ENCODE data around the gene BAIAP3. TPM values are rescaled to one million over a fixed set of nuclear protein-coding genes. Genes with fewer than 3 reads are reported as not detected.

BAIAP3 gene
- total RNA-seq, 1 experiment from 2014 or later = 44.7 TPM

GRCh38 chr16:1378087-1378803 is 44.8 kb downstream of the BAIAP3 start:
- Histone ChIP-seq H3K27me3 (ENCODE audit: insufficient read depth, low read length) (no peaks in the 10 kb centered on the region), H3K9ac (ENCODE audit: low read length) (peak overlapping the region; percentile 100), H3K9me2 (ENCODE audit: insufficient read depth) (no peaks in the 10 kb centered on the region), H3K36me3 (ENCODE audit: control insufficient read depth in 1 of 2, insufficient read depth in 2 of 2, low read length in 2 of 2) (peaks cover 0 to 7% of the 10 kb centered on the region in 2 experiments; a peak in 1 of 4 replicates), H3K4me1 (ENCODE audit: control insufficient read depth in 1 of 2, insufficient read depth in 2 of 2, low read length in 2 of 2) (peaks cover 12 to 19% of the 10 kb centered on the region in 2 experiments), H3K27ac (ENCODE audit: low read depth, low read length) (peak overlapping the region; percentile 89), H3K79me2 (ENCODE audit: insufficient read depth, low read length) (peaks cover 34% of the 10 kb centered on the region), H3K4me2 (ENCODE audit: low read length) (peak overlapping the region; percentile 98), H2AFZ (ENCODE audit: low read depth, low read length, poor library complexity, severe bottlenecking) (no peak overlapping the region), H4K20me1 (ENCODE audit: insufficient read depth) (no peaks in the 10 kb centered on the region), H3K9me3 (ENCODE audit: control insufficient read depth in 1 of 2, insufficient read depth in 1 of 2, low read depth in 1 of 2, low read length in 2 of 2) (no peaks in the 10 kb centered on the region), H3K4me3 (replicated peaks in 1 of 2; ENCODE audit: low read depth in 1 of 2, low read length in 2 of 2) (peak overlapping the region; percentile 75 to 89)
- no peak for DNase-seq (ENCODE audit: low read depth, low spot score)
- POLR2A ChIA-PET = no interaction called here
- BruUV-seq (replicated peaks) = TSS peak; percentile 78
- no peak; the same call in 1 of the 2 replicates for ATAC-seq
- TF ChIP-seq TCF7L2 (IDR thresholded peaks at IDR 0.05; ENCODE audit: borderline replicate concordance, extremely low read depth, insufficient read depth, insufficient read length) (no peak), YY1 (IDR thresholded peaks at IDR 0.05; ENCODE audit: extremely low read depth, insufficient replicate concordance, low read depth, low read length) (no peak), FOSL1 (IDR thresholded peaks at IDR 0.05; ENCODE audit: low read depth) (no peak)
- TF ChIP-seq, protein P1, sequence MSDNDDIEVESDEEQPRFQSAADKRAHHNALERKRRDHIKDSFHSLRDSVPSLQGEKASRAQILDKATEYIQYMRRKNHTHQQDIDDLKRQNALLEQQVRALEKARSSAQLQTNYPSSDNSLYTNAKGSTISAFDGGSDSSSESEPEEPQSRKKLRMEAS (IDR thresholded peaks at IDR 0.05) = no peak
- RAD21 ChIA-PET (ENCODE audit: low non-redundant PET in 1 of 2, low total read pairs in 2 of 2, uncharacterized antibody in 2 of 2, unreplicated experiment in 2 of 2) = no interaction called here
- intact Hi-C loops (cut with micrococcal nuclease) = no loop called here
- CTCF ChIA-PET = interaction anchor here (1.2 to 1.4 kb wide), 2 partner anchors 13 to 15 kb away, joined by 3 to 4 read pairs; no protein-coding TSS in a partner anchor

DNA sequence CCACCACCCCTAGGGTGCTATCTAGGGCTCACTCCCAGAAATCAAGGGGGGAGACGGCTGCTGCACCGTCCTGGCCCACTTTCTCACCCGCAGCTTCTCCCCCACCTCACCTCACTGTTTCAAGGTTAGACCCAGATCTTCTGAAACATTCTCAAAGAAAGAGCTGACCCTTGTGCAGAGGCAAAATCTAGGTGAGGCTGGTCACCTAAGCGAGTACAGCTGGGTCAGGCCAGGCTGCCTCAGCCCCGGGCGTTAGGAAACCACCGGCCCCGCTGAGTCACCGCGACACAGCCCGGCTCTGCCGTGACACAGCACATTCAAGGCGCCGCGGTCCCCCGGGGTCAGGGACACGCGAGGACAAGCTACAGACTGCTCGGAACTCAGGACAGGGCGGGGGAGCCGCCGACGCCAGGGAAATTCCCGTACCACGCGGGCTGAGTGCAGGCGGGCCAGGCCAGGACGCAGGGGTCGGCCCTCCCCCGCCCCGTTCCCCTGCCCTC is 45.4 kb downstream of the BAIAP3 start:
- ChIA-PET CTCF (interaction anchor here (1.2 to 1.4 kb wide), 2 partner anchors 13 to 15 kb away, joined by 3 to 4 read pairs; no protein-coding TSS in a partner anchor), RAD21 (ENCODE audit: low non-redundant PET in 1 of 2, low total read pairs in 2 of 2, uncharacterized antibody in 2 of 2, unreplicated experiment in 2 of 2) (interaction anchor here in 1 of 2 experiments (1.1 kb wide), 1 partner anchor 16 kb away, joined by 3 read pairs; no protein-coding TSS in a partner anchor), POLR2A (no interaction called here)
- peak overlapping the region; percentile 89 for H3K27ac ChIP-seq (ENCODE audit: low read depth, low read length)
- H3K9me3 ChIP-seq (ENCODE audit: control insufficient read depth in 1 of 2, insufficient read depth in 1 of 2, low read depth in 1 of 2, low read length in 2 of 2) = no peaks in the 10 kb centered on the region
- ATAC-seq (peak; percentile 67), DNase-seq (ENCODE audit: low read depth, low spot score) (no peak)
- peak overlapping the region; percentile 75 to 89 for H3K4me3 ChIP-seq (replicated peaks in 1 of 2; ENCODE audit: low read depth in 1 of 2, low read length in 2 of 2)
- peaks cover 0 to 7% of the 10 kb centered on the region in 2 experiments; a peak in 1 of 4 replicates for H3K36me3 ChIP-seq (ENCODE audit: control insufficient read depth in 1 of 2, insufficient read depth in 2 of 2, low read length in 2 of 2)
- H3K9me2 ChIP-seq (ENCODE audit: insufficient read depth) = no peaks in the 10 kb centered on the region
- BruUV-seq (replicated peaks) = no TSS peak
- no peaks in the 10 kb centered on the region for H3K27me3 ChIP-seq (ENCODE audit: insufficient read depth, low read length)
- intact Hi-C loops (cut with micrococcal nuclease) = no loop called here
- peak overlapping the region; percentile 98 for H3K4me2 ChIP-seq (ENCODE audit: low read length)
- H4K20me1 ChIP-seq (ENCODE audit: insufficient read depth) = no peaks in the 10 kb centered on the region
- H3K4me1 ChIP-seq (ENCODE audit: control insufficient read depth in 1 of 2, insufficient read depth in 2 of 2, low read length in 2 of 2) = peaks cover 12 to 19% of the 10 kb centered on the region in 2 experiments
- no peak overlapping the region for H2AFZ ChIP-seq (ENCODE audit: low read depth, low read length, poor library complexity, severe bottlenecking)
- peaks cover 34% of the 10 kb centered on the region for H3K79me2 ChIP-seq (ENCODE audit: insufficient read depth, low read length)
- peak overlapping the region; percentile 100 for H3K9ac ChIP-seq (ENCODE audit: low read length)
- TF ChIP-seq CBX3 (IDR thresholded peaks at IDR 0.05; ENCODE audit: low read depth) (no peak), SP1 (IDR thresholded peaks at IDR 0.05; ENCODE audit: low read depth) (0 out of 2 replicates have a peak, but pooled peaks have one; percentile 8), REST (IDR thresholded peaks at IDR 0.05; ENCODE audit: low read depth) (no peak), YY1 (IDR thresholded peaks at IDR 0.05; ENCODE audit: extremely low read depth, insufficient replicate concordance, low read depth, low read length) (no peak), POLR2A (IDR thresholded peaks at IDR 0.05; ENCODE audit: borderline replicate concordance, extremely low read depth, insufficient read depth, insufficient read length) (no peak), EGR1 (IDR thresholded peaks at IDR 0.05; ENCODE audit: low read depth) (no peak), EZH2phosphoT487 (IDR thresholded peaks at IDR 0.05; ENCODE audit: borderline replicate concordance) (no peak), EZH2 (IDR thresholded peaks at IDR 0.05) (no peak), JUND (IDR thresholded peaks at IDR 0.05) (no peak; the same call in 1 of the 2 replicates)
- TF ChIP-seq, protein P1 (IDR thresholded peaks at IDR 0.05) = no peak
